SKM-1 treated with dmso at 0.1 percent for 144 hours (cell line): ENCODE results near the gene ZNF37A.
"Not testable (repeated sequence)": the region's sequence is repeated elsewhere in the genome, so short reads cannot be mapped to it uniquely, and the experiment has no call there.

Experiments used
- DNase-seq: peaks from one replicate; lab custom pipeline; 2025; ENCODE audit not compliant: unreplicated experiment; lab: John Stamatoyannopoulos, UW

ZNF37A gene

DNA sequence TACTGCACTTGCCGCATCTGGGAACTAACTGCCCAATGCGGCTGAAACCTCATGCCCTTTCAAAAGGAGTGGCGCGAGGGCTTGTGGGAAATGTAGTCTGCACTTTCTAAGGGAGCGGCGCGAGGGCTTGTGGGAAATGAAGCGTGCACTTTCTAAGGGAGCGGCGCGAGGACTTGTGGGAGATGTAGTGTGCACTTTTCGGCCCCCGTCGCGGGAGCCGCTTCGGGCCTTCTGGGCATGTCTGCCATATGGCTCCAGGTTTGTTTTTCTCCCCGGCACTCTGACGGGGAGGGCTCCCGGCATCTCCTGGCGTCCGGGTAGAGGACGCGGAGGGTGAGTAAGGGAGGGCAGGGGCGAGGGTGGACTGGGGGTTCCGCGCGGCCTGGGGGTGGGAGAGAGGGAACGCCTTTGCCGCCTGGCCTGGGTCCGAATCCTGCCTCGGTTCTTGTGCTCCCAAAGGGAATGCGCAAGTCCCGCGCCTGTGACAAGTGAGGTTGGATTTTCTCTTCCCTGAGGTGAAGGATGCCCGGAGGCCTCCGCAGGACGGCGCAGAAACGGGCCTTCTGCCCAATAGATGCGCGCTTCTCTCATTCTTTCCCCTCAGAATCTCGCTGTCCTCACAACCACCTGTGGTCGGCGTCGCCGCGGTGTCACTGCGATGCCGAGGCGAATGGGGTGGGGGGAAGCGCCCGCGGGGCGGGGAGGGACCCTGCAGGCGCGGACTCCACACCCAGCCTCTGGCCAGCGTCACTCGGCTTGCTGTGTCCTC lies at the start of gene ZNF37A:
Gene ZNF37A, plus strand, starts transcription at position 180 of the 769 bp plus-strand sequence. CDS start 2,281 bp downstream, outside the sequence.
- DNase-seq, result peak; percentile 82

GRCh38 chr10:38045129-38045528 lies 49.0 kb upstream of the ZNF37A start:
- DNase-seq, result no peak

DNA sequence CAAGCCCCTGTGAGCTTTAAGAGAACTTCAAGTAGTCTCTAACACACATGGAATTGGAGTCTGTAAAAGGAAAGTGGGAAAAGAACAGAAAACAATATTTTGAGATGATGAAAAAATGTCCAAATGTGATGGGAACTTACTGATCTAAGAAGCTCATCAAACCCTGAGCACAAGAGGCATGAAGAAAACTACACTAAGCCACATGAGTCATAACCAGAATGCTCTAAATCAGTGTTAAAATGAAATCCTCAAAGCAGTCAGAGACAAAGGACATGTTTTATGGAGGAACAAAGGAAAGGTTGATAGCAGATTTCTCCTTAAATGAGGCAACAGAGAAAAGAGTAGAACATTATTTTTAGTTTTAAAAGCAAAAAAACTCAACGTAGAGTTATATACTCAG lies 46.5 kb upstream of the ZNF37A start:
- no peak for DNase-seq

GRCh38 chr10:38050212-38050611 lies 43.9 kb upstream of the ZNF37A start:
- no peak for DNase-seq

- DNase-seq, result no peak
These were observed 39.8 kb upstream of the ZNF37A start for GRCh38 chr10:38054361-38054797.

- DNase-seq, result not testable (repeated sequence)
These were observed 38.8 kb upstream of the ZNF37A start for GRCh38 chr10:38055274-38055894.

DNA sequence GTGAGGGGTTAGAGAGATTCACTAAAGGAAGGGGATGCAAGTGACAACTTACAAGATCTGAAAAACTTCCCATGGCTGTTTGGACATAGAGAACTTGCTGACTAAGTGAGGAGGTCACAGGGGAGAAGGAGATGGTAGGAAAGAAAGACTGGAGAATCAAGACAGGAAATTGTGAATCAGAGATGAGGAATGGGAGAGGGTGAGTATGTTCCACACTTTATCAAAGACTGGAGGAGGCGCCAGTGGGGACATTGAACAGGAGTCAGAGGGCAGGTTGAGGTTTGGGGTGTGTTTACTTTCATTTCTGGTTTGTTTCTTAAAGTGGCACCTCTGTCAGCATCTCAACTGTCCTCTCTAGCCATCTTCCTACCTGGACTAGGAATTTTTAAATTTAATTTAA lies 24.5 kb upstream of the ZNF37A start:
- DNase-seq, result not testable (repeated sequence)

DNA sequence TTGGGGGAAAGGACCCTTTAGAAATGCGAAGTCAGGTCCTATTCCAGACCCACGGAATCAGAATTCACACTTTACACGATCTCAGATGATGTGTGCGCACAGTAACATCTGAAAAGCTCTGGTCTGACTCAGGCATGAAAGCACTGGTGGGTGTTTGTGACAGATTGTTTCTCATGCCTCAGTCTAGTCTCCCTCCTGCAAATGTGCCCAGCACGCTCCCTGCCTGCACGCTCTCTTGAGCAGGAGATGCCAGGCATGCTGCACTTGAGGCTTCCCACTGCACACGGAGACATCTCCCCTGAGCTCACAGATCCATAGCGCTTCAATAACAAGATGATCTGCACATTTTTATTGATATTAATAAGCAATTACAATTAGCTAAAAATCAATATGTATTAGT lies 23.6 kb upstream of the ZNF37A start:
- DNase-seq, result no peak

GRCh38 chr10:38072552-38072951 lies 21.6 kb upstream of the ZNF37A start:
- peak; percentile 6 for DNase-seq

DNA sequence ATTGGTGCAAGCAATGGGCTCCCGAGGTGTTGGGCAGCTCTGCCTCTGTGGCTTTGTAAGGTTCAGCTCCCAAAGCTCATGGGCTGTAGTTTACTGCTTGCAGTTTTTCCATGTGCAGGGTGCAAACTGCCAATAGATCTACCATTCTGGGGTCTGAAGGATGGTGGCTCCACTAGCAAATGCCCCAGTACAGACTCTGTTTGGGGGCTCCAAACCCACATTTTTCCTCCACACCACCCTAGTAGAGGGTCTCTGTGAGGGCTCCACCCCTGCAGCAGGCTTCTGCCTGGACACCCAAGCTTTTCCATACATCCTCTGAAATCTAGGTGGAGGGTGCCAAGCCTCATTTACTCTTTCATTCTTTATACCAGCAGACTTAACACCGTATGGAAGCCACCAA lies 17.4 kb upstream of the ZNF37A start:
- no peak for DNase-seq

- not testable (repeated sequence) for DNase-seq
These were observed 819 bp upstream of the ZNF37A start for GRCh38 chr10:38093318-38093717.

GRCh38 chr10:38093816-38094157 lies 350 bp upstream of the ZNF37A start:
- no peak for DNase-seq

GRCh38 chr10:38094927-38095574 lies 914 bp downstream of the ZNF37A start:
- DNase-seq, result no peak

DNA sequence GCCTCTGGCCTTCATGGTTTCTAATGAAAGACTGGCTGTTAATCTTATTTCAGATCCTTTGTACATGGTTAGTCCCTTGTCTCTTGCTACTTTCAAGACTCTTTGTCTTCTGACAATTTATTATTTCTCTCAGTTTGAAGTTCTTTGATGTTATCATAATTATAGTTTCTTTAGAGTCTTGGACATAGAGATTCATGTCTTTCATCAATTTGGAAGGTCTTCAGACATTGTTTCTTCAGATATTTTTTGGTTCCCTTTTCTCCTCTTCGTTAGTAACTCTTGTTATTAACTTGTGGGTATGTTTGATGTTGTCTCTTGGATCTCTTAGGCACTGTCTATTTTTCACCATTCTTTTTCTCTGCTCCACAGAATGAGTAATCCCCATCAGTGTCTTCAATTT lies 8.7 kb downstream of the ZNF37A start:
- DNase-seq, result no peak

GRCh38 chr10:38103756-38104155 lies 9.6 kb downstream of the ZNF37A start:
- DNase-seq, result no peak

DNA sequence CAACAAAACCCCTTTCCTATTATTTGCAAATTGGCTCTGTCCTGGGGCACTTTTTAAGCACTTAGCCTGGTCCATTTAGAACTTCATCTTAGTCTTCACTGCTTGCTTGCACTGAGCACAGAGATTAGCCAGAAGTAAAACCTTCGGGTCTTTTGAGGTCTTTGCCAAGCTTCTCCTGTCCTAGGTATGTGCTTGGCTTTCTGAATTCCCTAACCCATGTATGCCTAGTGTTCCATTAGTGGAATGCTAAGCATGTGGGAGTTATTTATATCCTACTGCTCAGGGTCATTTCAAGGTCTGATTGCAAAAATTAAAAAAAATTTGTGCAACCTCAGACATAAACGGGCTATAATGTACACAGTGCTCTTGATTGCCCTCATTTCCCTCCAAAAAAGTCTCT lies 18.0 kb downstream of the ZNF37A start:
- DNase-seq, result no peak

DNA sequence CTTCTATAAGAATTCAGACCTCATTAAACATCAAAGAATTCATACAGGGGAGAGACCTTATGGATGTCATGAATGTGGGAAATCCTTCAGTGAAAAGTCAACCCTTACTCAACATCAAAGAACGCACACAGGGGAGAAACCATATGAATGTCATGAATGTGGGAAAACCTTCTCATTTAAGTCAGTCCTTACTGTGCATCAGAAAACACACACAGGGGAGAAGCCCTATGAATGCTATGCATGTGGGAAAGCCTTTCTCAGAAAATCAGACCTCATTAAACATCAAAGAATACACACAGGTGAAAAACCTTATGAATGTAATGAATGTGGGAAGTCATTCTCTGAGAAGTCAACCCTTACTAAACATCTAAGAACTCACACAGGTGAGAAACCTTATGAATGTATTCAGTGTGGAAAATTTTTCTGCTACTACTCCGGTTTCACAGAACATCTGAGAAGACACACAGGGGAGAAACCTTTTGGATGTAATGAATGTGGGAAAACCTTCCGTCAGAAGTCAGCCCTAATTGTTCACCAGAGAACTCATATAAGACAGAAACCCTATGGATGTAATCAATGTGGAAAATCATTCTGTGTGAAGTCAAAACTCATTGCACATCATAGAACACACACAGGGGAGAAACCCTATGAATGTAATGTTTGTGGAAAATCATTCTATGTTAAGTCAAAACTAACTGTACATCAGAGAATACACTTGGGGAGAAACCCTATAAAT lies 24.1 kb downstream of the ZNF37A start:
- no peak for DNase-seq

GRCh38 chr10:38119038-38119437 lies 24.9 kb downstream of the ZNF37A start:
- DNase-seq, result no peak

DNA sequence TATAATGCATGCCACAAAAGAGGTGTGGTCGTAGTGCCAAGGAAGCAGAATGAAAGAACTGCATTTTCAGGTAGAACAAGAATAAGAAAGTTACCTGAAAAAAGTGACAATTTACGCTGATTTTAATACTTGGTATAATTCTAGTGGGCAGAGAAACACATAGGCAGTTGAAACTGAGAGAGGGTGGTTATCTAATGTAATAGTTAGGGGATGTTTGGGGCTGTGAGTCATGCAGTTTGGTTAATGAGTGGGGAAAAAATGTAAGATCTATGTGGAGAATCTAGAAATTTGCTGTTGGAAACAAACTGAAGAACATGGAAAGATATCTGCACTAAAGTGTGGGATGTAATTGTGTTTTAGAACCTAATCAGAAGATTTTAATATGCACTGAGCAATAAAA lies 33.7 kb downstream of the ZNF37A start:
- no peak for DNase-seq

DNA sequence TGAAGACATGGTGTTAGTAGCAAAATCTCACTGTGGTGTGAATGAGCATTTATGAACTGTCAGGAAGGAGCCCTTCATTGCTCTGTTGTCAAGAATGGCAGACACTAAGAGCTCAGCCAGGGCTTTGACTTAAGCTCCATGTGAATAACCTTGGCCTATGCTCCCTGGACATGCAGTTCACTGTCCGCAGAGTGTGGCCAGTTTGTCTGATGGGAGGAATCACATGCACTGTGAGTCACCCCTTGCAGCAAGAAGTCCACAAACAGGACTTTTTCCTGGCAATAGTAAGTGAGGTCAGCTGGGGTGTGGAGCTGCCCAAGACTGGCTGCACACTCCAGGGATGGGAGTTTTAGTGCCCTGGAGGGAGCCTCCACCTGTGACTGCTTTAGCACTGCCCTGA lies 49.5 kb downstream of the ZNF37A start:
- no peak for DNase-seq

DNA sequence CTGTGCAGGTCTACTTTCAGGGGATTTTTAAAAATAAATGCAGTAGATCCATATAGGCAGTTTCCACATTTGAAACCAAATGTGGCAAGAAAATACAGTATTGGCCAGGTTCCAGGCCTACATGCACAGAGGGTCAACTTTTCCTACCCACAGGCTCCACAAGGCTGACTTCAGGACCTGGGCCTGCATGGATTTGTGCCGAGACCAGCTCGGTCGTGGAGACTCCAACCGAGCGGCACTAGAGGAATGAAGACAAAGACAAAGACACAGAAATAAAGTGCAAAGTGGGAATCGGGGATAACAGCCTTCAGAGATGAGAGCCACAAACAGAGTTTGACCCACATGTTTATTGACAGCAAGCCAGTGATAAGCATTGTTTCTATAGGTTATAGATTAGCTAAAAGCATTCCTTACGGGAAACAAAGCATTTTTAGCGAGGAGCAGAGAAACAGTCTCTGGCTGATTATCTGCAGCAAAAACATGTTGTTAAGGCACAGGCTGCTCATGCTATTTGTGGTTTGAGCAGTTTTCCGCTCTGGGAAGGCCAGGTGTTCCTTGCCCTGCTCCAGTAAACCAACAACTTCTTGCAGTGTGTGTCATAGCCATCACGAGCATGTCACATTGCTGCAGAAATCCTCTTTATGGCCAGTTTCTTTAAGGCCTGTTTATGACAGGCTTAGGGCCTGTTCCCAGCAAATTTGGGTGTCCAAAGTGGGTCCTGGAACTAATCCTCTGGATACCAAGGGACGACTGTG lies 52.6 kb downstream of the ZNF37A start:
- DNase-seq, result no peak
